ENCODE measurements around the gene CHN2.

Gene CHN2

DNA sequence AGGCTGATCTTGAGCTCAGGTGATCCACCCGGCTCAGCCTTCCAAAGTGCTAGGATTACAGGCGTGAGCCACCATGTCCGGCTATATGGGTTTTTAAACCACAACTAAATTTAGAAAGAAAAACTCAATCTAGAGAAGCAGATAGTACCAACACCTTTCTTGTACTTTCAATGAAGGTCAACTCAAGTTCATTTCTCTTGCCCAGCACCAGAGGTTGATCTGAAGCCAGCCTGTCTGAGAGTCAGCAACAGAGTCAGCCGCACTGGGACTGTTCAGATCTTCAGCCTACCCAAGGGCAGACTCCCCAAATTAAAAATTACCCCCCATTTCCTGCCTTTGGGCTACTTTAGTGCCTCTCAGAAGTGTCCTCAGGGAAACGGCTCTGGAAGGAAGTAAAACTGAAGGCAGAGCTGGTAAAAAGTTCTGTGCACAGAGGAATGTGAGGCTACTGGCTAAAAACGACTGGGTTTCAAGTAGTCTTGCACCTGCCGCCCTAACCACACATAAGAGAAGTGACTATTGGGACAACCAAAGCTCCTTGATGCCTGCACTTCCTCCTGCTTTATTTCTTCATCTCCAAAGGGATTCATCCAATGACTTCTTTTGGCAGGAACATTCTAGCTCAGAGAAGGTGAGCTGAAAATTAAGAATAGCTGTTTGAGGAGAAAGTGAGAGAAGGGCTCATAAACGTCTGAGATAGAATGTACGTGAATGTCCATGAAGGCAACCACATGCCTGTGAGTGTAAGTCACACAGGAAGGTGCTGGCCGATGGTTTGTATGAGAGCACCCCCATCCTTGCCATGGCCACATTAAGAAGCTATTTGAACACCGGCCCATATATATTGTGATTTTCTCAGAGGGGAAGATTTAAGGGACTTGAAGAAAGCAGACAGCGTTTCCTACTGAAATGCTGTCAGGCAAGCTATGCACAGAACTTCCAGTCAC is 226.7 kb downstream of the CHN2 start:
- FAIRE-seq, result no peak
- no peak for TF ChIP-seq POLR2A (IDR thresholded peaks at IDR 0.05; ENCODE audit: low read depth, low read length)

DNA sequence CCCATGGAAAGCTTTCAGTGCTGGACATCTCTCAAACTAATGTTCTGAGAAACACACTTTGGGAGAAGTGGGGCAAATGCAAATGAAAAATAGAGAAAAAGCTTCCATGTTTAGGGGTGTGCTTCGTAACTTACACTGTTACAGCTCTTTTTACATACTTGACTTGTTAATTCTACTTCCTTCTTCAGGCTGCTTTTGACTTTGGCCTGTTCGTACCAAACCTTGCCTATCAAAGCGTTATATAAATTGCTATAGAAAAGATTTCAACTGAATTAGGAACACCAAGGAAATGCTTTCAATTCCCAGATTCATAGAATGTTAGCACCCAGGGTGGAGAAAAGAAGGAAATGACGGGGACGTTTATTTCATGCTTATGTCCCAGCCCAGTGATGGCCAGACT is 228.3 kb downstream of the CHN2 start:
- TF ChIP-seq POLR2A (IDR thresholded peaks at IDR 0.05; ENCODE audit: low read depth, low read length), result no peak
- FAIRE-seq, result no peak
- no peak for DNase-seq (ENCODE audit: insufficient read length, low spot score)

More for the DNA sequence above, 226.7 kb downstream of the CHN2 start:
- DNase-seq (ENCODE audit: insufficient read length, low spot score), result no peak

DNA sequence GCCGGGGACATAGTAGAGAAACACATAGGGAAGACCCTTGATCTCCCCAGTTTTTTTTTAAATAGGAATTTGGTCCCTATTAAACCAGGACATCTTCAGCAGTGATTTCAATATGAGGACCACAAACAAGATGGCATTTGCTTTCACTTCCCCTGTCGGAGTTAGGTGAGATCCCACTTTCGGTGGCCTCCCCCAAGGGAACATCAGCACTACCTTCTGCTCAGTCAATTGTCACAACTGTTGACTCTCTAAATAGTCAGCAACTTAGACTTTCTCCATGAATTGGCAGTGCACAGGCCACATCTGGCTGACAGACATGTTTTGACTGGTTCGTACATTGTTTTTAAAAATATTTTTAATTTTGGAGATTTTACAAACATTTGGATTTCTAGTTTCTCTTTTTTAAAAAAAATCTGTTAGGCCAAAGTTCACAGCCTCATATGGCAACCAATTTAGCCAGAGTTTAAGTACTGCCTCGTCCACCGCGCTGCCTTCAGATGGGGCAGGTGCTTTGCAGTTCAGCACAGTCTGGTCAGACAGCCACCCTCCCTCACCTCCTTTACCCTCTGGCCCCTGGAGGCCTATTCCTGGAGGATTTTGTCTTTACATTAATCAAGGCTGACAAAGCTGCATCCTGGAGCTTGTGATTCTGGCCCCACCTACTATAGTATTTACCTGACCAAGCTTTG is 229.9 kb downstream of the CHN2 start:
- DNase-seq (ENCODE audit: insufficient read length, low spot score), result no peak
- FAIRE-seq, result no peak
- TF ChIP-seq POLR2A (IDR thresholded peaks at IDR 0.05; ENCODE audit: low read depth, low read length), result no peak

DNA sequence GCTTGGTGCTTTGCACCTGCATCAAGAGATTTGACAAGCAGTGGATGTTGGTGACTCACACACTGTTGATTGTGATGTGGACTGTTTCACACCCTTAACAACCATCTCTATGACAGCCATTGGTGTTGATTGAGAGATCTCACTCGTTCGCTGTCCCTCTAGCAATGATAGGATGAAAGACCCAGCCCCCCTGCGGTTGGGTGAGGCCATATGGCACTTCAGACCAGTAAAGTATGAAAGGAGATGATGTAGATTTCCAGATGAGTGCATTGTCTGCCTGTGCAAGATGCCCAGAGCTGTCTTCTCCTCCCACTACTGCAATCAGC is 230.4 kb downstream of the CHN2 start:
- FAIRE-seq, result no peak
- no peak for TF ChIP-seq POLR2A (IDR thresholded peaks at IDR 0.05; ENCODE audit: low read depth, low read length)
- no peak for DNase-seq (ENCODE audit: insufficient read length, low spot score)

DNA sequence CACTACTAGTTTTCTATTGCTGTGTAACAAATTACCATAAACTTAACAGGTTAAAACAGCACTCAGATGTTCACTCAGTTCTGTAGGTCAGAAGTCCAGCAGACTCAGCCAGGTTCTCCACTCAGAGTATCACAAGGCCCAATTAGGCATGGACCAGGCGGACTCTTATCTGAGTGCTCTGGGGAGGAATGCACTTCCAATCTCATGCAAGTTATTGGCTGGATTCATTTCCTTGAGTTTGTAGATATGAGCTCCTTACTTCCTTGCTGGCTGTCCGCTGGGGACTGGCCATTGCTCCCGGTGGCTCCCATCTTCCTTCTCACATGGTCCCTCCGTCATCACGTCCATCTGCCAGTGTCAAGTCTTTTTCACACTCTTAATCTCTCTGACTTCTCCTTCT is 232.0 kb downstream of the CHN2 start:
- DNase-seq (ENCODE audit: insufficient read length, low spot score) (no peak), FAIRE-seq (no peak)
- no peak for TF ChIP-seq POLR2A (IDR thresholded peaks at IDR 0.05; ENCODE audit: low read depth, low read length)

DNA sequence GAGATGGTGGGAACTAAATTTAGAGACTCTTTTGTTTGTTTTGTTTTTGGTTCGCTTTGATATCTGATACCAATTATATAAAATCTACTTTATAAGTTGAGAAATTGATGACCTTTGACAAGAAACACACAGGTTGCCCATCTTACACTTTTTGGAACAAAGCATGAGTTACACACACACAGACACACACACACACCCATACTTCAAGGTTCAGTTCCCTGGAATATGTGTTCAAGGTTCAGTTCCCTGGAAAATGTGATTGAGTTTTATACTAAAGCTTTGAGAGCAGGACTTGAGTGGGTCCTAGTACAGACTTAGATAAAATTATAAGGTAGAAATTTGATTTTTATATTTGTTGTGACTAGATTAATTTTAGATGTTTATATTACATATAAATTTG is 234.8 kb downstream of the CHN2 start:
- FAIRE-seq, result no peak
- DNase-seq (ENCODE audit: insufficient read length, low spot score), result no peak
- no peak for TF ChIP-seq POLR2A (IDR thresholded peaks at IDR 0.05; ENCODE audit: low read depth, low read length)

DNA sequence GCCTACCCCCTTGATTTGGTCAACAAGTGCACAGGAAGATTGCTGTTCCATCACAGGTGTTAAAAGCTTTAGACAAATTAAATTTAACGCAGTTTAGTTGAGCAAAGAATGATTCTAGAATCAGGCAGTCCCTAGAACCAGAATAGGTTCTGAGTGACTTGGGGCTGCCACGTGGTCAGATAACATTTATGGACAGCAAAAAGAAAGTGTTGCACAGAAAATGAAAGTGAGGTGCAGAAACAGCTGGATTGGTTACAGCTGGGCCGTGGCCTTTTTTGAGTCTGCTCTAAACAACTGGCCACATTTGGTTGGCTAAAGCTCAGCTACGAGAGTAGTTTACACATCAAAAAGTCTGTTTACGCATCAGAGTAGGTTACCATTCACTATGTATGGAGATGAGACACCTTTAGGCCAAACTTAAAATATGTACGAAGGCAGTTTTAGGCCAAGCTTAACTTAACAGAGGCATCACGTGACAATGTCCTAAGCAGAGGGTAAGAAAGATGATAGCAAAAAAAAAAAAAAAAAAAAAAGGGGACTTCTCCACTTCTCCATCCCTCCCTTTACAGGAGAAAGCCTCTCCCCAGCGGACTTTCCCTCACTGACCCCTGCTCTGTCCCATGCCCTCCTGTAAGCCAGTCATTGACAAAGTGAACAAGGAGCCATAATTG is 235.8 kb downstream of the CHN2 start:
- no peak for DNase-seq (ENCODE audit: insufficient read length, low spot score)
- no peak for TF ChIP-seq POLR2A (IDR thresholded peaks at IDR 0.05; ENCODE audit: low read depth, low read length)
- FAIRE-seq, result no peak

DNA sequence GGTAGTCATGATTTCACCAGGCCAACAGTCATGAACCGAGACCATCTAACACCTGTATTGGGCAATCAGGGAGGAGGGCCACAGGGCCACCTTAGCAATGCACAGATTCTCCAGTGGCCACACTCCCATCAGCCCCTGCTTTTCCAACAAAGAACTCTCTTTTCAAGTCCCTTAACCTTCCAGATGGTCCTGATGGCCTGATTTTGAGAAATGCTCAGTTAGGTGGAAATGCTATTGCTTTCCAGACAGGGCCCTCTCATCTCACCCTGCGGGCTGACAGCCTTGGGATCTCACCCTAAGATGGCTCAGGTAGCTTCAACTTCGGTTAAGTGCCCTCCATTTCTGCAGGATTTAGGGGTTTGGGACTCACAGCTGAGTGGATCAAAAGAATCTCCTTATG is 237.1 kb downstream of the CHN2 start:
- TF ChIP-seq POLR2A (IDR thresholded peaks at IDR 0.05; ENCODE audit: low read depth, low read length), result no peak
- DNase-seq (ENCODE audit: insufficient read length, low spot score), result no peak
- FAIRE-seq, result no peak

DNA sequence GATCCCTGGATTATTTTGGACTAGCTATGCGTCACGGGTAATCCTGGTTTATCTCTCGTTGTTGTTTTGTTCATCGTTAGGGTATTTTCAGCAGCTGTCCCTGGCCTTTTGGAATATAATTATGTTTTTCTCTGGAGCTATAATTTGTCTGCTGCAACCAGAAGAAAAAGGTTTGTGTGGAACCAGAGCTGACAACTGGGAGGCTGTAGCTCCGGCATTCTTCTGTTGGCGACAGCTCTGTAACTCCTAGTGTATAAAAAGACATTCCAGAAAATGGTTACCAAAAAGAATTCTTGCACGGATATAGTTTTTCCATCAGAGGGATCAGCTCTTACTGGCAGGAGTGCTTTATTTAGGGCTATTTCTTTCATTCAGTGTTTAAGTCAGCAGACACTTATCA is 238.1 kb downstream of the CHN2 start:
- no peak for FAIRE-seq
- no peak for TF ChIP-seq POLR2A (IDR thresholded peaks at IDR 0.05; ENCODE audit: low read depth, low read length)
- DNase-seq (ENCODE audit: insufficient read length, low spot score), result no peak

DNA sequence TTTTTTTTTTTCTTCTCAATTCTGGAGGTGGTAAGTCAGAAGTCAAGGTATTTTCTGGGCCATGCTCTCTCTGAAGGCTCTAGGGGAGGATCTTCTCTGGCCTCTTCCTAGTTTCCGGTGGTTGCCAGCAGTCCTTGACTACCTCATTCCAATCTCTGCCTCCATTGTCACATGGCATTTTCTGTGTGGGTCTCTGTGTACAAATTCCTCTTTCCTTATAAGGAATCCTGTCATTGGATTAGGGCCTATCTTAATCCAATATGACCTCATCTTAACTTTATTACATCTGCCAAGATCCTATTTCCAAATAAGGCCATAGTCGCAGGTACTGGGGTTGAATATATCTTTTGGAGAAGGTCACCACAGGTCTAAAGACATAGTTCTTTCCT is 239.8 kb downstream of the CHN2 start:
- no peak for TF ChIP-seq POLR2A (IDR thresholded peaks at IDR 0.05; ENCODE audit: low read depth, low read length)
- FAIRE-seq, result no peak
- DNase-seq (ENCODE audit: insufficient read length, low spot score), result no peak

DNA sequence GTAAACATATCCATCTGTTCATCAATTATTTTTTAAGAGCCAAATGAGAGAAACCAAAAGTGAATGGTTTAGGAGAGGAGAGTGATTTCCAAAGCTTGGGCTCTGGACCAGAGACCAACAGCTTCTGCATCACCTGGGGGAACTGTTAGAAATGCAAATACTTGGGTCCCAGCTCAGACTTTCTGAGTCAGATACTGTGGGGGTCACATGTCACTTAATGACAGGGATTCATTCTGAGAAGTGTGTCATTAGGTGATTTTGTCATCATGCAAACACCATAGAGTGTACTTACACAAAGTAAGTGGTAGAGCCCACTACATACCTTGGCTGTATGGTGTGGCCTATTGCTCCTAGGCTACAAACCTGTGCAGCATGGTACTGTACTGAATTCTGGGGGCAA is 240.6 kb downstream of the CHN2 start:
- no peak for DNase-seq (ENCODE audit: insufficient read length, low spot score)
- no peak for FAIRE-seq
- no peak for TF ChIP-seq POLR2A (IDR thresholded peaks at IDR 0.05; ENCODE audit: low read depth, low read length)

DNA sequence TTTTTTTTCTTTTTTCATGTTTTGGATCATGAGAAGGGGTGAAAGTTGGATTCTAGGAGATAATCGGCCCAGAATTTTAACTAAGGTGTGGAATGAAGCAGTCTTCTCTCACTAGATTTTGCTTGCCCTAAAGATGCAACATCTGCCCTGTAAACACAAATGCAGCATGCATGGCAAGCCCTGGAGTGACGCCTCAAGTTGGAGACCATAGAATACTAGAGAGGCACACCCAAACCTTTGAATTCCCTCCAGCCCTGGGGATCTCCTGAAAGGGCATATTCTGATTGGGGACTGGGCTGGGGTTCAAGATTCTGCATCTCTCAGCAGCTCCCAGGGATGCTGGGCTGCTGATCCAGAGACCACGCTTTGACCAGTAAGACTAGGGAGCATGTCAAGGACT is 241.3 kb downstream of the CHN2 start:
- no peak for TF ChIP-seq POLR2A (IDR thresholded peaks at IDR 0.05; ENCODE audit: low read depth, low read length)

DNA sequence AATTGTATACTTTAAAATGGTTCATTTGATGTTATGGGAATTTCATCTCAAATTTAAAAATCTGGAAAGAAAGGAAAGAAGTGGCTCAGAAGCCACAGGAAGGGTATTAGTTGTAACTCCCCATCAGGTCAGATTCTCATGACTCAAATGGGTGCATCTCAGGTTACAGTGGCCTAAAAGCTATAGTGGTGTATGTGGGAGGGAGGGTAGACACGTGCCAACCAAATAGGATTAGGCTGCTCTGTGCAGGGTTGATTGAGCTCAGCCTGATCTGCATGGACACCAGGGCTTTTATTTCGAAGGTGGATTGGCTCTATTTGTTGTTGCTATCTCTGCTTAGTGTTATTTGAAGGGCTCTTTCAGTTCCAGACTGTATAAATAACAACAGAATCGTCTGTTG is 247.6 kb downstream of the CHN2 start:
- no peak for DNase-seq (ENCODE audit: insufficient read length, low spot score)
- FAIRE-seq, result no peak
- no peak for TF ChIP-seq POLR2A (IDR thresholded peaks at IDR 0.05; ENCODE audit: low read depth, low read length)

More for the DNA sequence above, 241.3 kb downstream of the CHN2 start:
- FAIRE-seq (no peak), DNase-seq (ENCODE audit: insufficient read length, low spot score) (no peak)

DNA sequence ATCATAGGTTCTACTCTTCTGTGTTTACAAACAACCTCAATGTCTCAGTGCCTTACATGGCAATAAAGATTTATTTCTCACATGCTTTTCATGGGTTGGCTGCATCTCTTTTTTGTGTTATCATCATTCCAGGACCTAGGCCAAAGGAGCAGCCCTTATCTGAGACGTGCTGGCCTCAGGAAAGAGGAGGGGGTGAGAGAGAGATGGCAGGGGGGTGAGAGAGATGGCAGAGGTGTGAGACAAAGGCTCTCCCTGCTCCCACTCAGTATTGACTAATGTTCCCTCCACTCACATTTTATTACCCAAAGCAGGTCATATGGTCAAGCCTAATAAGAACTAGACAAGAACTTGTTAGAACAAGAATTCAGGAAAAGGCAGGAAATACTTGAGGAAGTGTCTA is 249.0 kb downstream of the CHN2 start:
- FAIRE-seq (no peak), DNase-seq (ENCODE audit: insufficient read length, low spot score) (no peak)
- TF ChIP-seq POLR2A (IDR thresholded peaks at IDR 0.05; ENCODE audit: low read depth, low read length), result no peak
